SU-DHL-6 (cell line): Measurements from ENCODE around the gene ARHGEF17.

ENCODE experiments used
- EZH2phosphoT487 ChIP-seq: fragments of 200-600 bp; sonication (generic), shearing (Covaris generic); conservative IDR thresholded peaks from 2 replicates; pipeline ENCODE4 v1.6.1; 2018; ENCODE audit warnings: mild to moderate bottlenecking, antibody characterized with exemption, low read length, moderate library complexity, mixed read lengths
- TF ChIP-seq, protein P1 (sequence below): fragments of 200-600 bp; sonication (generic); IDR thresholded peaks from one replicate; pipeline ENCODE4 v1.5.1; 2017; ENCODE audit warnings: antibody characterized with exemption, mild to moderate bottlenecking, low read length, moderate library complexity; ENCODE audit not compliant: insufficient read depth, poor library complexity, severe bottlenecking

DNA sequence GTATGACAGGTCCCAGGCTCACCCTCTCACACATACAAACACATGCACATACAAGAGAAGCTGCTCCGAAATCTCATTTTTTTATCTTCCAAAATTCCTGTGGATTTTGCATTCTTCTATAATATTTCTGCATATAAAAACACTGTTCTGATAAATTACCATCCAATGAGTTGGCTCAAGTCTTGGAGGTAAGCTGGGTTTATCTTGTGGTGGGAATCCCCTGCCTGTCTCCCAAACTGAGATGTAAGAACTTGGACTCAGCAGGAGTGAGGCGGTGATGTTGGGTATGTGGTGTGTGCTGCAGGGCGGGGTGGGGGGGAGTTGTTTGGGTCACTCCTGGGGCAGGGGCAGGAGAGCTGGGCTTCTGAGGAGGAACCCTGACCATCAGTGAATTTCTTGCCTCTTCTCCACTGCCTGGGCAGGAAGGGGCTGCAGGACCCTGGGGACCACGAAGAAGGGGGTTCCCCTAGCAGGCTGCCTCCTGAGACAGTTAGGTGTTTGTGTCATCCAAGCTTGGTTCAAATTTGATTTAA is 42.7 kb upstream of the ARHGEF17 start:
- TF ChIP-seq, protein P1, sequence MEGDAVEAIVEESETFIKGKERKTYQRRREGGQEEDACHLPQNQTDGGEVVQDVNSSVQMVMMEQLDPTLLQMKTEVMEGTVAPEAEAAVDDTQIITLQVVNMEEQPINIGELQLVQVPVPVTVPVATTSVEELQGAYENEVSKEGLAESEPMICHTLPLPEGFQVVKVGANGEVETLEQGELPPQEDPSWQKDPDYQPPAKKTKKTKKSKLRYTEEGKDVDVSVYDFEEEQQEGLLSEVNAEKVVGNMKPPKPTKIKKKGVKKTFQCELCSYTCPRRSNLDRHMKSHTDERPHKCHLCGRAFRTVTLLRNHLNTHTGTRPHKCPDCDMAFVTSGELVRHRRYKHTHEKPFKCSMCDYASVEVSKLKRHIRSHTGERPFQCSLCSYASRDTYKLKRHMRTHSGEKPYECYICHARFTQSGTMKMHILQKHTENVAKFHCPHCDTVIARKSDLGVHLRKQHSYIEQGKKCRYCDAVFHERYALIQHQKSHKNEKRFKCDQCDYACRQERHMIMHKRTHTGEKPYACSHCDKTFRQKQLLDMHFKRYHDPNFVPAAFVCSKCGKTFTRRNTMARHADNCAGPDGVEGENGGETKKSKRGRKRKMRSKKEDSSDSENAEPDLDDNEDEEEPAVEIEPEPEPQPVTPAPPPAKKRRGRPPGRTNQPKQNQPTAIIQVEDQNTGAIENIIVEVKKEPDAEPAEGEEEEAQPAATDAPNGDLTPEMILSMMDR, result no peak
- TF ChIP-seq EZH2phosphoT487, result no peak
